Measurements from ENCODE around the gene PTX3. TPM values are rescaled to one million over a fixed set of nuclear protein-coding genes. Genes with fewer than 3 reads are reported as not detected.

The PTX3 gene
- total RNA-seq, 2 experiments from 2014 or later: not detected

DNA sequence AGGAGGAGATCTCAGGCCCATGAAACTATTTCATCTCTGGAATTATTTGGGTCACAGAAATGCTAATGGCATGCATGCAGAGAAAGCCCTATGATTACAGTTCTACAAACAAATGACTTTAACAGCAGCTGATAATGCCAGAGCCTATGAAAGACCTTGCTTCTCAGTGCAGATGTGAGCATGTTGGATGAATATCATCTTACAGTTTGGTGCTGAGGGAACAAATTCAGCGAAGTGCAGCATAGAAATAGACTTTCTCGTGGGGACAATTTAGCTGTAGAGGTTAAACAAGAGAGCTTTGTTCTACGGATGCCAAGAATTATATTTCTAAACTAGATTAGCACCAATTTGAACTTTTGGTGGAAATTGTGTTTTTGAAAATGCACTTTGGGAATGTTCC lies 27.7 kb downstream of the PTX3 start:
- Mint-ChIP-seq H3K27ac (no peak overlapping the region), H3K4me3 (no peak overlapping the region), H3K27me3 (ENCODE audit: low read depth) (peaks cover 17% of the 10 kb centered on the region), H3K4me1 (ENCODE audit: low read depth) (no peaks in the 10 kb centered on the region), H3K9me3 (no peaks in the 10 kb centered on the region), H3K36me3 (ENCODE audit: low read depth) (no peaks in the 10 kb centered on the region)
- intact Hi-C loops (cut with micrococcal nuclease): no loop called here
- CTCF ChIA-PET: no interaction called here
- DNase-seq: no peak

DNA sequence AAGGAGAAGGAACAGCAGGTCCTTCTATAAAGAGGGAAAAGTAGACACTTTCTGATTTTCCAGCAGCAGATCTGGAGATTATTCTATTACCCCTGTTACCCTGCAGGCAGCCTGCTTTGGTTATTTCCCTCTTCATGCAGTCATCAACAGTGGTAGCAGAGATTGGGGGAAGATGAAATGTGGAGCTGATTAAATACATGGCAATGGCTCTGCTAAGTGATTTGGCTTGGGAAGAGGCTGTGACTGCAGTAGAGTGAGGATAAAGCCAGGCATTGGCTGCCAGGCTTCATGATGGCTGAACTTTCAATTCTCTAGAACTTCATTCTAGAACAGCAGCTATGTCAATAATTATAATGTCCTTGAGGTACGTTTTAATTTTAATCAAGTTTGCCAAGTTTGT lies 29.1 kb downstream of the PTX3 start:
- CTCF ChIA-PET: no interaction called here
- intact Hi-C loops (cut with micrococcal nuclease): no loop called here
- Mint-ChIP-seq H3K36me3 (ENCODE audit: low read depth) (no peaks in the 10 kb centered on the region), H3K27me3 (ENCODE audit: low read depth) (peaks cover 9% of the 10 kb centered on the region), H3K4me3 (no peak overlapping the region), H3K27ac (no peak overlapping the region), H3K4me1 (ENCODE audit: low read depth) (no peaks in the 10 kb centered on the region), H3K9me3 (no peaks in the 10 kb centered on the region)
- DNase-seq: no peak

DNA sequence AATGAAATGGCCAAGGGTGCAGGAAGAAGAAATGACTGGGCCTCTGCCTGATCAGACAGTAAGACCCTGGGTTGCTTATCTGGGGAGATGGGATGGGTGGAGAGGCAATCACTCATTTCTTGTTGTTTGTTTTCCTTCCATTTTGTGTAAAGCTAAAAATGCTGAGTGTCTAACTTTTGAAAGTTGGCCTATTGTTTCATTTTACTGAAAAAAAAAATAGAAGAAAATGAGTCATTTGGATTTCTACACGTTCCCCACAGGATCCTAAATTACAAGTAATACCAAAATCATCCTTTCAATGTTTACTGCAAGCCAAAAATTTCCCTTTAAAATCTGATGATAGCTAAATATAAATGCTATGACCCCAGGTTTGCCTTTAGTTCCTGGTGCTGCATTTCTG lies 30.6 kb downstream of the PTX3 start:
- intact Hi-C loops (cut with micrococcal nuclease): no loop called here
- no peak overlapping the region for H3K27ac Mint-ChIP-seq
- DNase-seq: no peak
- no peaks in the 10 kb centered on the region for H3K4me1 Mint-ChIP-seq (ENCODE audit: low read depth)
- H3K4me3 Mint-ChIP-seq: no peak overlapping the region
- H3K9me3 Mint-ChIP-seq: no peaks in the 10 kb centered on the region
- H3K27me3 Mint-ChIP-seq (ENCODE audit: low read depth): peaks cover 4% of the 10 kb centered on the region
- H3K36me3 Mint-ChIP-seq (ENCODE audit: low read depth): no peaks in the 10 kb centered on the region
- CTCF ChIA-PET: interaction anchor here (0.6 kb wide), 1 partner anchor 106 kb away, joined by 6 read pairs; no protein-coding TSS in a partner anchor

DNA sequence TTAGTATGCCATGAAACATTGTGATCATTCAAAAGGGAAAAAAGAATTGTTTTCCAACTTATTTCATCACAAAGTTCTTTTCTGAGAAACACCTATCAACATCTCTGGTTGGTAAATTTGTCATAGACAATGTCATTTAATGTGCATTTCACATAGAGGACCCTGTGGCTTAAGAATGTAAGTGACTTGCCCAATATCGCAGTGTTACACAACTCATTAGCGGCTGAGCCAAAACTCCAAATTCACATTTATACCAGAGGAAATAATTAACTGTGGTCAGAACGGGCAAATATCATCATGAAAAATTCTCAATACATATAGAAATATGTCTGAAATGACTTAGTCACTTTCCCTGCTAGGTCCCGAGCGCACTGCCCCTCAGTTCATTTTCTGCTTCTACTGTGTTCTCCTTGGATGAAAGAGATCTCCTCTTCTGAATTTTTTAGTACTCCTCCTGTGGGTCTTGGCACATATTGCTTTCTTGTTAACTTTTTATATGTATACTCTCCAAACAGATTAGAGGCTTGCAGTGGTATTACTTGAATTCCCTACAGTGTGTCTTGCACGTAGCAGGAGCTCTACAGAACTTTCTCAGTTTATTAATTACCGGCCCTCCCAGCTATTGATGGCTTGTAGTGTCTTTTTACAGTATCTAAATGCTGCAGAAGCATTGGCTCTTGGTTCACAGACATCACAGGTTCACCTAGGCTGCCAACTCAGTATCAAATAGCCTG lies 33.1 kb downstream of the PTX3 start:
- H3K4me1 Mint-ChIP-seq (ENCODE audit: low read depth): no peaks in the 10 kb centered on the region
- H3K27me3 Mint-ChIP-seq (ENCODE audit: low read depth): no peaks in the 10 kb centered on the region
- no peak overlapping the region for H3K27ac Mint-ChIP-seq
- CTCF ChIA-PET: no interaction called here
- H3K9me3 Mint-ChIP-seq: no peaks in the 10 kb centered on the region
- intact Hi-C loops (cut with micrococcal nuclease): no loop called here
- no peaks in the 10 kb centered on the region for H3K36me3 Mint-ChIP-seq (ENCODE audit: low read depth)
- H3K4me3 Mint-ChIP-seq: no peak overlapping the region
- no peak for DNase-seq

DNA sequence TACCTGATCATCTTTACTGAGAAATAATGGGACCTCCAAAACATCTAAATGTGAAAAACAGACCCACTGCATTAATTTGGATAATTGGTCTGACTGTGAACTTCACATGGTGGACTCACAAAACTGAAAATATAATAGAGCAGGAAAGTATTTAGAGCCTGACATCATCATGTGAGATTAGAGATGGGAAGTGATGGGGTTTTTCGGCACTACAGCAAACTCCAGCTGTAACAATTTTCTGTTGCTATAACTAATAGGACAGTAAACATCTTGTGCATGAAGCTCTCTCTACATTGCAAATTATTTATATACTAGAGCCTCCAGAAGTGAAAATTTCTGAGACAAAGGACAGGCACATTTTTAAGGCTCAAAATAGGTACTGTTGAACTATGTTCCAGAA lies 34.4 kb downstream of the PTX3 start:
- DNase-seq: no peak
- CTCF ChIA-PET: interaction anchor here (0.6 kb wide), 1 partner anchor 134 kb away, joined by 6 read pairs; no protein-coding TSS in a partner anchor
- Mint-ChIP-seq H3K4me3 (no peak overlapping the region), H3K27me3 (ENCODE audit: low read depth) (peaks cover 3% of the 10 kb centered on the region), H3K36me3 (ENCODE audit: low read depth) (no peaks in the 10 kb centered on the region), H3K27ac (no peak overlapping the region), H3K9me3 (no peaks in the 10 kb centered on the region), H3K4me1 (ENCODE audit: low read depth) (no peaks in the 10 kb centered on the region)
- intact Hi-C loops (cut with micrococcal nuclease): no loop called here

DNA sequence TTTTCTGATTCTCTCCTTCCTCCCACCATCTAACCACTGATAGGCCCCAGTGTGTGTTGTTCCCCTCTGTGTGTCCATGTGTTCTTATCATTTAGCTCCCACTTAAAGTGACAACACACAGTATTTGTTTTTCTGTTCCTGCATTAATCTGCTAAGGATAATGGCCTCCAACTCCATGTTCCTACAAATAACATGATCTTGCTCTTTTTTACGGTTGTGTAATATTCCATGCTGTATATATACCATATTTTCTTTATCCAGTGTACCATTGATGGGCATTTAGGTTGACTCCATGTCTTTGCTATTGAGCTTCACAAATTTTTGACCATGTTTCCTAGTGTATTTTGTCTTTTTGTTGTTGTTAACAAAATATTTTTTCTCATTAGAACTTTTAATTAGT lies 36.0 kb downstream of the PTX3 start:
- H3K27ac Mint-ChIP-seq: no peak overlapping the region
- intact Hi-C loops (cut with micrococcal nuclease): no loop called here
- H3K36me3 Mint-ChIP-seq (ENCODE audit: low read depth): no peaks in the 10 kb centered on the region
- no peak overlapping the region for H3K4me3 Mint-ChIP-seq
- no peaks in the 10 kb centered on the region for H3K9me3 Mint-ChIP-seq
- H3K27me3 Mint-ChIP-seq (ENCODE audit: low read depth): peaks cover 3% of the 10 kb centered on the region
- H3K4me1 Mint-ChIP-seq (ENCODE audit: low read depth): no peaks in the 10 kb centered on the region
- CTCF ChIA-PET: no interaction called here
- no peak for DNase-seq

DNA sequence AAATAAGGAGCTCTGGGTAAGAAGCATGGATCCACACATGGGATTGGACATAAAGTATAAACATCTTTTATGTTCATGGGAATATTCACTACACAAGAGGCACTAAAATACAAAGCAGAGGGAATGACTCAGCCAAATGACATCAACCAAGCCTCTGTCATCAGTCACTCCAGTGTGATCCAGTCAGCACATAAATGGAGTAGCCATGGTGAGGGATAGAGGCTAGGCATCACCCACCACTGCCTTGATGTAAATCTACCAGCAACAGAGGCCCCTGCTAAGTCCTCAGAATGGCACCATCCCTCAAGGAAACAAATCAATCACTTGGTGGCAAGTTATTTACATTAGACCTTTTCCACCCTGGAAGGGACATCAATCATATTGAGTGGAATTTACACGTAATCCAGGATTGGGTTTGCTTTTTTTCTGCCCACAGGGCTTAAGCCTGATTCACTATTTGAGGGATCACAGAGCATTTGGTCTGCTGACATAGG lies 39.3 kb downstream of the PTX3 start:
- H3K27ac Mint-ChIP-seq: no peak overlapping the region
- intact Hi-C loops (cut with micrococcal nuclease): no loop called here
- no peaks in the 10 kb centered on the region for H3K36me3 Mint-ChIP-seq (ENCODE audit: low read depth)
- no peak for DNase-seq
- H3K4me3 Mint-ChIP-seq: no peak overlapping the region
- no peaks in the 10 kb centered on the region for H3K4me1 Mint-ChIP-seq (ENCODE audit: low read depth)
- CTCF ChIA-PET: no interaction called here
- peaks cover 5% of the 10 kb centered on the region for H3K27me3 Mint-ChIP-seq (ENCODE audit: low read depth)
- H3K9me3 Mint-ChIP-seq: no peaks in the 10 kb centered on the region

DNA sequence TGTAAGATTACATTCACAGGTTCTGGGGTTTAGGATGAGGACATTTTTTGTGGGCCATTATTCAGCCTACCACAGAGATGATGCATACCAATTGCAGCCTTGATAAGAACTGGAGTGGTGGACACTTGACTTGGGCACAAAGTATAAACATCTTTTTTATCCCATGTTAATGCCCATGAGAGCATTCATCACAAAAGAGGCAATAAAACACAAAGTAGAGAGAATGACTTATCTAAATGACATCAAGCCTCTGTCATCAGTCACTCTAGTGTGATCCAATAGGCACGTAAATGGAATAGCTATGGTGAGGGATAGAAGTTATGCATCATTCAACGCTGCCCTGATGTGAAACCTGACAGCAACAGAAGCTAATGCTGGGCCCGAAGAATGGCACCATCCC lies 40.8 kb downstream of the PTX3 start:
- intact Hi-C loops (cut with micrococcal nuclease): no loop called here
- Mint-ChIP-seq H3K27me3 (ENCODE audit: low read depth) (peaks cover 6% of the 10 kb centered on the region), H3K4me1 (ENCODE audit: low read depth) (no peaks in the 10 kb centered on the region), H3K36me3 (ENCODE audit: low read depth) (no peaks in the 10 kb centered on the region), H3K27ac (no peak overlapping the region), H3K9me3 (no peaks in the 10 kb centered on the region), H3K4me3 (no peak overlapping the region)
- DNase-seq: no peak
- CTCF ChIA-PET: no interaction called here

DNA sequence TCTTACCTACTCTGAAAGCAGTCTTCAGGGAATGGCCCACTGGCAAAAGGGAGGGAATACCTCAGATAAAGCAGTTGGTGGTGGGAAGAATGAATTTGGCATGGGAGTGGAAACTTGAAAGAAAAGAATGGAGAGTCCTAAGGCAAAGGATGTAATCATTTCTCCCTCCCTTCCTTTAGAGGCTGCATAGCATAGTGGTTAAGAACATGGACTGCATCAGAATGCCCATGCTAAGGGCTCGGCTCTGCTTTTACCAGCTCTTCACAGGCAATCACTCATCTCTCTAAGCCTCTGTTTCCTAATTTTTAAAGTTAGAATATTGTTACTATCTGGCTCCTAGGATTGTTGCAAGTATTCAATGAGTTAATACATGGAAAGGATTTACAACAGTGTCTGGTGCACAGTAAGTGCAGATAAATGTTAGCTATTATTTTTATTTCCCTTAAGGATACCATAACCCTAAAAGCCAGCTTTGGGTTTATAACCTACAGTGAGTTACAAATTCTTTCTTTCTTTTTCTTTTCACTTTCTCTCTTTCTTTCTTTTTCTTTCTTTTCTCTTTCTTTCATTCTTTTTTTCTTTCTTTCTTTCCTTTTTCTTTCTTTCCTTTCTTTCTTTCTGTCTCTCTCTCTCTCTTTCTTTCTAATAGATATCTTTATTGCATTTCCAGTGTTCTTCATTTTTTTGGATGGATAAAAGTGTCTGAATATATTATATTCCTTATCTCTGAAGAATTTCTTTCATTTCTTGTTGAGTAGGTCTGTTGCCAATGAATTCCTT lies 43.0 kb downstream of the PTX3 start:
- Mint-ChIP-seq H3K27ac (no peak overlapping the region), H3K27me3 (ENCODE audit: low read depth) (peaks cover 12% of the 10 kb centered on the region), H3K9me3 (no peaks in the 10 kb centered on the region), H3K4me3 (no peak overlapping the region), H3K36me3 (ENCODE audit: low read depth) (no peaks in the 10 kb centered on the region), H3K4me1 (ENCODE audit: low read depth) (no peaks in the 10 kb centered on the region)
- intact Hi-C loops (cut with micrococcal nuclease): no loop called here
- DNase-seq: no peak
- CTCF ChIA-PET: no interaction called here

DNA sequence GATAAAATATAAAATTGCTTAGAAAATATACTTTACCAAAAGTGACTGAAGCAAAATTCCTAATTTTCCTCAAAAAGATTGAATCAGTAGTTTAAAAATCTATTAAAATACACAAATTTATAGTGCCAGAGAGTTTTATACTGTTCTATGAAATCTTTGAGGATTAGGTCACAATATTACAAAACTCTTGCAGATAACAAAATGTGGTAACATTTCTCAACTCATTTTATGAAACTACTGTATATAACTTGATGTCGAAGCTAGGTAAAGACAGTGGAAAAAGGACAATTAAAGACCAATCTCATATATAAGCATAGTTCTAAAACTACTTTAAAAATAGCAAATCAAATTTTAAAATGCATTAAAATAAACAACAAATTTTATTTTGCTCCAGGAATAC lies 50.7 kb downstream of the PTX3 start:
- H3K9me3 Mint-ChIP-seq: no peaks in the 10 kb centered on the region
- no peaks in the 10 kb centered on the region for H3K36me3 Mint-ChIP-seq (ENCODE audit: low read depth)
- no peaks in the 10 kb centered on the region for H3K4me1 Mint-ChIP-seq (ENCODE audit: low read depth)
- H3K27me3 Mint-ChIP-seq (ENCODE audit: low read depth): peaks cover 12% of the 10 kb centered on the region
- no peak overlapping the region for H3K27ac Mint-ChIP-seq
- CTCF ChIA-PET: no interaction called here
- no peak for DNase-seq
- H3K4me3 Mint-ChIP-seq: no peak overlapping the region
- intact Hi-C loops (cut with micrococcal nuclease): no loop called here

DNA sequence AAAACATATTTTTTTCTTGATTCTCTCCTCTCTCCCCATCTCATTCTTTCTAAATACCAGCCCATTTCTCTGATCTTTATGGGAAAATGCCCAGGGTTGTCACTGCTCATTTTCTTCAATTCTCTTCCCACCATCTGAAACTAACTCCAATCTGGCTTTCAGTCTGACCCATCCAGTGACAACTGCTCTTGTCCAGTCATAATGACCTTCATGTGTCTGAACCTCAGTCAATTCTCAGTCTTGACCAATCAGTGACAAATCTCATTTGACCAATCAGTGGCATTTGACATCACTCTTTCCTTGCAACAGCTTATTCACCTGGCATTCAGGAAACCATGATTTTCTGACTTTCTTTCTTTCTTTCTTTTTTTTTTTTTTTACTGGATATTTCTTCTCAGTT lies 51.5 kb downstream of the PTX3 start:
- intact Hi-C loops (cut with micrococcal nuclease): no loop called here
- DNase-seq: no peak
- Mint-ChIP-seq H3K9me3 (no peaks in the 10 kb centered on the region), H3K27ac (no peak overlapping the region), H3K4me3 (no peak overlapping the region), H3K36me3 (ENCODE audit: low read depth) (no peaks in the 10 kb centered on the region), H3K4me1 (ENCODE audit: low read depth) (no peaks in the 10 kb centered on the region), H3K27me3 (ENCODE audit: low read depth) (peaks cover 6% of the 10 kb centered on the region)
- CTCF ChIA-PET: interaction anchor here (0.6 kb wide), 1 partner anchor 94 kb away, joined by 3 read pairs; no protein-coding TSS in a partner anchor

DNA sequence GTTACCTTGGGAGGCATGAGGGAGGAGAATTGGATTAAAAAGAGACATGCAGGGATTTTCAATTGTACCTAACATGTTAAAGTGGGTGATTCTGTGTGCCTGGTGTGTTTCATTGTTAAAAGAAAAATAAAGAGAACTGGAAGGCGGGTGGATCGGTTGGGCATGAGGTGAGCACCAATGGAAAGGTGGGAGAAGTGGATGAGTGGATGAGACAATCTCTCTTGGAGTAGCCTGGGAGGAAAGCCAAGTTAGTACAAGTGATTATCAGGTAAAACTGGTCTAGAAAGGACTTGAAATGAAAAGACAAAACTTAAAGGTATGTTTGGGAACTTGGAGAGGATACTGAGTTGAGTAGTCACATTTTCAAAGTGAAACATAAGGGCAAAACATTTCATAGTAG lies 54.5 kb downstream of the PTX3 start:
- Mint-ChIP-seq H3K9me3 (no peaks in the 10 kb centered on the region), H3K4me1 (ENCODE audit: low read depth) (no peaks in the 10 kb centered on the region), H3K27me3 (ENCODE audit: low read depth) (peaks cover 14% of the 10 kb centered on the region), H3K27ac (no peak overlapping the region), H3K4me3 (no peak overlapping the region), H3K36me3 (ENCODE audit: low read depth) (no peaks in the 10 kb centered on the region)
- CTCF ChIA-PET: no interaction called here
- DNase-seq: no peak
- intact Hi-C loops (cut with micrococcal nuclease): loop anchor here (10.0 kb wide), 1 partner anchor 256 kb away; no protein-coding TSS in a partner anchor

All from activated naive CD4-positive, alpha-beta T cell treated with anti-CD3 and anti-CD28 coated beads for 36 hours (primary cell).